Measurements from ENCODE around the gene COMT. TPM values are rescaled to one million over a fixed set of nuclear protein-coding genes. Genes with fewer than 3 reads are reported as not detected.

The COMT gene
- polyA plus RNA-seq, 1 experiment, result 79.4 TPM

DNA sequence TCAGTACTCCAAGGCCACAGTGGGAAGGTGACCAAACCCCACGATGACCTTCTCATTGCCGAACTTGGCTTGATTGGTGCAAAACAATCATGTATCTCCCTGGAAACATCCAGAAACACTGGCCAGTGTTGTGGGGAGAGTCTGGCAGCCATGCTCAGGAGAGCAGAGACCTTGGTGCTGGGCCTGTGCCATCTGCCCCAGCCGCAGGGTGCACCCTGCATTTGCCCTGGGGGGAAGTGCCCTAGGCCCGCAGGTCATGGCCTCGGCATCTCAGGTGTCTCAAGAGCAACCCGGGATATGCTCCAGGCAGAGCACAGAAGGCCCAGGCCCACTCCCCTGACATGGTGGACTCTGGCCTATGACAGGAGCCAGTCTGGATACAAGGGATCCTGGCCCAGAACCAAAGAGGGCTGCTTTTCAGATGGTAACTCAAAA, 51.4 kb downstream of the COMT start:
- peaks cover 2% of the 10 kb centered on the region for H3K27me3 ChIP-seq (ENCODE audit: control insufficient read depth, insufficient read depth, low read length)
- no peak overlapping the region for H3K27ac ChIP-seq (ENCODE audit: low read depth, low read length)
- ChIA-PET CTCF (no interaction called here), POLR2A (no interaction called here)
- H3K9me3 ChIP-seq (ENCODE audit: control insufficient read depth, insufficient read depth, low read length), result no peaks in the 10 kb centered on the region; the same call in 1 of the 2 replicates
- no peak overlapping the region for H3K4me3 ChIP-seq (ENCODE audit: low read depth, low read length)
- DNase-seq (ENCODE audit: low read depth, low spot score), result no peak
- TF ChIP-seq, protein P1, sequence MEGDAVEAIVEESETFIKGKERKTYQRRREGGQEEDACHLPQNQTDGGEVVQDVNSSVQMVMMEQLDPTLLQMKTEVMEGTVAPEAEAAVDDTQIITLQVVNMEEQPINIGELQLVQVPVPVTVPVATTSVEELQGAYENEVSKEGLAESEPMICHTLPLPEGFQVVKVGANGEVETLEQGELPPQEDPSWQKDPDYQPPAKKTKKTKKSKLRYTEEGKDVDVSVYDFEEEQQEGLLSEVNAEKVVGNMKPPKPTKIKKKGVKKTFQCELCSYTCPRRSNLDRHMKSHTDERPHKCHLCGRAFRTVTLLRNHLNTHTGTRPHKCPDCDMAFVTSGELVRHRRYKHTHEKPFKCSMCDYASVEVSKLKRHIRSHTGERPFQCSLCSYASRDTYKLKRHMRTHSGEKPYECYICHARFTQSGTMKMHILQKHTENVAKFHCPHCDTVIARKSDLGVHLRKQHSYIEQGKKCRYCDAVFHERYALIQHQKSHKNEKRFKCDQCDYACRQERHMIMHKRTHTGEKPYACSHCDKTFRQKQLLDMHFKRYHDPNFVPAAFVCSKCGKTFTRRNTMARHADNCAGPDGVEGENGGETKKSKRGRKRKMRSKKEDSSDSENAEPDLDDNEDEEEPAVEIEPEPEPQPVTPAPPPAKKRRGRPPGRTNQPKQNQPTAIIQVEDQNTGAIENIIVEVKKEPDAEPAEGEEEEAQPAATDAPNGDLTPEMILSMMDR (IDR thresholded peaks at IDR 0.05; ENCODE audit: low read depth, low read length), result no peak

GRCh38 chr22:19993926-19994325, 52.4 kb downstream of the COMT start:
- POLR2A ChIA-PET, result no interaction called here

DNA sequence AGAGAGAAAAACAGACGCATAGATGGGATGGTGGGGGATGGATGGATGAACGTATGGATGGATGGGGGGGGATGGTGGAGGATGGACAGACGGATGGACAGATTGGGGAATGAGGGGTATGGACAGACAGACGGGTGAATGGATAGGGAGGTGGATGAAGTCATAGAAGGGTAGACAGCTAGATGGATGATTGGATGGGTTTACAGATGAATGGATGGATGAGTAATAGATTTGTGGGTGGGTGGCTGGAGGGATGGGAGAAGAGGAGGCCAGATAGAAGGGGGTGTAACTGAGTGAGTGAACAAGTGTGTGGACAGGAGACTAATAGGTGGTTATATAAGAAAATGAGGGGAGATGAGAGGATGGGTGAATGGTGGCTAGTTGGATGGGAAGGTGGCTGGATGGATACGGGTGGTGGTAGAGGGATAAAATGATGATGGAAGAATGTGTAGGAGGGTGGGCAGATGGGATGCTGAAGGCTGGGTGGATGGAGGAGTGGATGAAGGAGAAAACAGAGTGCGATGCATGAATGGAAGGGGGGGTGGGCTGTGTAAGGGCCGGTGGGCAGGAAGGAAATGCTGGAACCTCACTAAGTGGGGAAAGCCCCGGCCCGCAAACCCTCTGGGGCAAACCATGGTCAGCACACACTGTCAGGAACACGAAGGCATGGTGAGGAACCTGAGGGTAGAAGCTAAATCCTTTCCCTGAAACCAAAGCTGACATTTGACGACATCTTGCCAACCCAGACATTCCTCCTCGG, 53.5 kb downstream of the COMT start:
- Histone ChIP-seq H3K27me3 (ENCODE audit: control insufficient read depth, insufficient read depth, low read length) (peaks cover 2% of the 10 kb centered on the region), H3K4me3 (ENCODE audit: low read depth, low read length) (no peak overlapping the region), H3K9me3 (ENCODE audit: control insufficient read depth, insufficient read depth, low read length) (no peaks in the 10 kb centered on the region; the same call in 1 of the 2 replicates), H3K27ac (ENCODE audit: low read depth, low read length) (peak overlapping the region; percentile 21)
- DNase-seq (ENCODE audit: low read depth, low spot score), result no peak
- CTCF ChIA-PET, result interaction anchor here (1.1 to 1.5 kb wide), 2 partner anchors 18 to 25 kb away, joined by 3 read pairs; no protein-coding TSS in a partner anchor
- TF ChIP-seq, protein P1 (IDR thresholded peaks at IDR 0.05; ENCODE audit: low read depth, low read length), result no peak
- POLR2A ChIA-PET, result interaction anchor here (0.5 kb wide), 1 partner anchor 62 kb away, joined by 3 read pairs; no protein-coding TSS in a partner anchor

More at GRCh38 chr22:19993926-19994325, 52.4 kb downstream of the COMT start:
- CTCF ChIA-PET, result no interaction called here
- Histone ChIP-seq H3K27me3 (ENCODE audit: control insufficient read depth, insufficient read depth, low read length) (peaks cover 2% of the 10 kb centered on the region), H3K27ac (ENCODE audit: low read depth, low read length) (no peak overlapping the region), H3K4me3 (ENCODE audit: low read depth, low read length) (no peak overlapping the region), H3K9me3 (ENCODE audit: control insufficient read depth, insufficient read depth, low read length) (no peaks in the 10 kb centered on the region)
- TF ChIP-seq, protein P1 (IDR thresholded peaks at IDR 0.05; ENCODE audit: low read depth, low read length), result no peak
- DNase-seq (ENCODE audit: low read depth, low spot score), result no peak

GRCh38 chr22:19995611-19996339, 54.2 kb downstream of the COMT start:
- no peak overlapping the region for H3K4me3 ChIP-seq (ENCODE audit: low read depth, low read length)
- POLR2A ChIA-PET, result no interaction called here
- H3K9me3 ChIP-seq (ENCODE audit: control insufficient read depth, insufficient read depth, low read length), result peaks cover 2% of the 10 kb centered on the region
- CTCF ChIA-PET, result interaction anchor here (1.1 to 1.5 kb wide), 2 partner anchors 18 to 26 kb away, joined by 3 read pairs; no protein-coding TSS in a partner anchor
- H3K27me3 ChIP-seq (ENCODE audit: control insufficient read depth, insufficient read depth, low read length), result peaks cover 2% of the 10 kb centered on the region
- no peak for DNase-seq (ENCODE audit: low read depth, low spot score)
- peak overlapping the region; percentile 21 for H3K27ac ChIP-seq (ENCODE audit: low read depth, low read length)
- TF ChIP-seq, protein P1 (IDR thresholded peaks at IDR 0.05; ENCODE audit: low read depth, low read length), result no peak
